ENCODE results near the gene EIF4B.

DNA sequence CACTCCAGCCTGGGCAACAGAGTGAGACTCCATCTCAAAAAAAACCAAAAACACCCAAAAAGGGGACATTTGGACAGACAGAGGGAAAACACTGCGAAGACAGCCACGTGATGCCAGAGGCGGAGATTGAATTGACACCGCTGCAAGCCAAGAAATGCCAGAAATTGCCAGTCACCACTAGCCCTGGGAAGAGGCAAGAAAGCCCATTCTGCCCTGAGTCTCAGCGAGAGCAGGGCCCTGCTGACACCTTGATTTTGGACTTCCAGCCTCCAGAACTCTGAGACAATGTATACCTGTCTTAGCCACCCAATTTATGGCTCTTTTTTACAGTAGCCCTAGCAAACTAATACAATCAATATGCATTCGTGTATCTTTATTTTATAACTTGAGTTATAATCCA is 83.8 kb downstream of the EIF4B start:
- TF ChIP-seq POLR2A (IDR thresholded peaks at IDR 0.05) (no peak), EP300 (IDR thresholded peaks at IDR 0.05) (no peak), POLR2AphosphoS5 (IDR thresholded peaks at IDR 0.05) (no peak)
- TF ChIP-seq, protein P1, sequence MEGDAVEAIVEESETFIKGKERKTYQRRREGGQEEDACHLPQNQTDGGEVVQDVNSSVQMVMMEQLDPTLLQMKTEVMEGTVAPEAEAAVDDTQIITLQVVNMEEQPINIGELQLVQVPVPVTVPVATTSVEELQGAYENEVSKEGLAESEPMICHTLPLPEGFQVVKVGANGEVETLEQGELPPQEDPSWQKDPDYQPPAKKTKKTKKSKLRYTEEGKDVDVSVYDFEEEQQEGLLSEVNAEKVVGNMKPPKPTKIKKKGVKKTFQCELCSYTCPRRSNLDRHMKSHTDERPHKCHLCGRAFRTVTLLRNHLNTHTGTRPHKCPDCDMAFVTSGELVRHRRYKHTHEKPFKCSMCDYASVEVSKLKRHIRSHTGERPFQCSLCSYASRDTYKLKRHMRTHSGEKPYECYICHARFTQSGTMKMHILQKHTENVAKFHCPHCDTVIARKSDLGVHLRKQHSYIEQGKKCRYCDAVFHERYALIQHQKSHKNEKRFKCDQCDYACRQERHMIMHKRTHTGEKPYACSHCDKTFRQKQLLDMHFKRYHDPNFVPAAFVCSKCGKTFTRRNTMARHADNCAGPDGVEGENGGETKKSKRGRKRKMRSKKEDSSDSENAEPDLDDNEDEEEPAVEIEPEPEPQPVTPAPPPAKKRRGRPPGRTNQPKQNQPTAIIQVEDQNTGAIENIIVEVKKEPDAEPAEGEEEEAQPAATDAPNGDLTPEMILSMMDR (IDR thresholded peaks at IDR 0.05) = no peak

Data from suprapubic skin (tissue), 4 donors.